CD4-positive, alpha-beta T cell treated with Interleukin-2 at 100 ng/mL for 4 hours (primary cell): ENCODE measurements around the gene ARPP21.

Experiments
- DNase-seq: peaks from one replicate; pipeline ENCODE4 v3.0.0-alpha.2; 2020; ENCODE audit warnings: low spot score

Gene ARPP21

DNA sequence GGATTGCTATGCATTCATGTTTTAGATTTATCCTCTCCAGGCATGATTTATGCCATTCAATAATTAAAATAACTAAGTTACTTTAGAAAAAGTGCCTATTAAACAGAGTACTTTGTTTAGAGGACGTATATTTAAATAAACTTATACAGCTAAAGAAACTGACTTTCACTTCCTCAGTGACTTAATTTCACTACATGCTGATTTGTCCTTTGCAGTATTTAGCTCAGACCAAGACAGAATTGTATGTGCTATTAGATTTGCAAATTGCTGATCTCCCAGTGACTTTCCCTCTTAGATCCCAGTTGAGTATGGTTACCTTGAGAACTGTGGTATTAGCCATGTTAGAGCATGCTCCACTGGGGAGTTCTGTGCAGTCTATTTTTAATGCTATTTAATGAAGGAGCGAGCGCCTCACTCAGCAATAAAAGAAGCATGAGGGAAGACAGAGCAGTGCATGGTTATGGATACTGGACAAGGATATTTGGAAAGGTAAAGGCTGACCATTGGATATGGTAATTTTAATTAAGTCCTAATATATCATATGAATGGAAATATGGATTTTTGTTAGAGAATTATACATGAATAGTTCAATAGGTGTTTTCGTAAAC is 2.7 kb downstream of the ARPP21 start:
- no peak for DNase-seq

DNA sequence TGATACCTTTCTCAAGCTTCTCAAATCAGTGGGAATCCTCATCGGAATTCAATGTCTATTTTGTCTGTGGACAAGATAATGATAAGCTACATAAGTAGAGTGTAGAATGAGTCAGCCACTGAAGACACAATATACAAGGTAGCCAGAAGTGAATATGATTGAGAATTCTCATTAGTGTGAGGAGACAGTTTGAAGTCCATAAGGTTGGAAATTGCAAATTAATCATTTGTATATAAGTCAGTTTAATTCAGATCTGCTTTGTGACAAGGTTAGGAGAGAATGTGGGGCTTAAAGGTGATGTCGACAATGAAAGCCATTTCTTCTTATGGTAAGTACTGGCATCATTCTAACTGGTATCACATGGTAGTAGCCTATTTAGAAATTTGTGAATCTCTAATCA is 4.2 kb downstream of the ARPP21 start:
- DNase-seq = no peak

DNA sequence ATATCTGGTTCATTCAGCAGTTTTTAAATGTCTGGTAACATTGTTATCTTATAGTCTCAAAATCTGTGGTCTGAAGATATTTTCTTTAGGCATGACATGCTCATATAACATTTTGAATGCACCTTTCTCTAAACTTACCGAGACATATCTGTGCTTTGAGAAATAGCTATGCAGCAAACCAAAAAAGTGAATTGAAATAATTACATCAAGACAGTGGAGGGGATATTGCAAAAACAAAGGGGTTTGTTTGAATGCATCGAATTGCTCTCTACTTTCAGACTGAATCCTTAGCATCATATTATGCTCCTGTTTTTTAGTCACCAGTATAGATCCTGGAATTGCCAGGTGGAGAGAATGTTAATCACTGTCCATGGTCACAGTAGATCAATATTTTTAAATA is 5.1 kb downstream of the ARPP21 start:
- DNase-seq = no peak

DNA sequence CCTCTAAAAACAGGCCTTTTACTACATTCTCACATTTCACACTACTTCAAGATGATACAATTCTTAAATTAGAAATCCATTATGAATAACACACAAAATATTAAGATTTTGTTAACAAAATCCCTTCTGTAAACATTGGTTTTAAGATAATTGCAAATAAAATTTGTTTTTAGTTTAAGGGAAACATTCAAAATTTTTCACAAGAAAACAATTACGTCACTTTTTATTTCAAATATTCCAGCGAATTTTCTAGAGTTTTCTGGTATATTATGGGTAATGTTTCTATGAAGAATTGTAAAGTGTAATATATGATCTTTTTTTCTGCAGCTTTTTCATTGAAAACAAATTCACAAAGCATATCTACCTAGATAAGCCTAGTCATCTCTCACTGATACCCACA is 5.9 kb downstream of the ARPP21 start:
- no peak for DNase-seq

DNA sequence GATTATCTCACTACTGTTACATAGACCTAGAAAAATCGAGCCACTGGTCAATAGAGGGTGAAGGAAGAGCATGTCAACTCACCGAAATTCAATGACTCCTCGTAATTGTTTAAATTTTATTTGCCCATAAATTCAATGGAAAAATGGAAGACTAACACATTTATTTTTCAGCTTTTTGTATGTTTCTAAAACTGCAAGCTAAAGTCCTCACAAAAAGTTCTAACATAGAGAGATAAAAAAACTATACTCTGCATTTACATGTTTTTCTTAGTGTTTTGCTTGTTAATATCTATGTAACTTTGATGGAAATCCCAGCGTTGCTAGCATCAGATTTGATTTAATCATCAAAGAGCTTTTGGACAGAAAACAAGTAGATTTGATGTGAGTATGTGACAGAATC is 6.8 kb downstream of the ARPP21 start:
- DNase-seq = no peak

DNA sequence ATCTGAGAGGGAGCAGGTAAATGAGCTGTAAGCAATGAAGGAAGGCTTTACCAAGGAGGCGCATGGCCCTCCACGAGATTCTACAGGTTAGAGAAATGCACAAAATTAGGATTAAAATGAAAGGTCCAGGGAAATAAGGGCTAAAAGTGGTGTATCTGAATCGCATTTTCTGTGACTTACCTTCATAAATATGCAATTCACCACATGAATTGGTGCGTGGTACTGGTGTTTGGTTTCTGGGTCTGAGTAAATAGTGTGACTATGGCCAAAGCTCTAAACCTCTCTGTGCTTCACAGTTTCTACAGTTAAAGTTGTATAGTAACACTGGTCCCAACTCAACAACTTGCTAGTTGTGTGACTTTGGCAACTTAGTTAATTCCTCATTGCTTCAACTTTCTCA is 8.1 kb downstream of the ARPP21 start:
- no peak for DNase-seq

DNA sequence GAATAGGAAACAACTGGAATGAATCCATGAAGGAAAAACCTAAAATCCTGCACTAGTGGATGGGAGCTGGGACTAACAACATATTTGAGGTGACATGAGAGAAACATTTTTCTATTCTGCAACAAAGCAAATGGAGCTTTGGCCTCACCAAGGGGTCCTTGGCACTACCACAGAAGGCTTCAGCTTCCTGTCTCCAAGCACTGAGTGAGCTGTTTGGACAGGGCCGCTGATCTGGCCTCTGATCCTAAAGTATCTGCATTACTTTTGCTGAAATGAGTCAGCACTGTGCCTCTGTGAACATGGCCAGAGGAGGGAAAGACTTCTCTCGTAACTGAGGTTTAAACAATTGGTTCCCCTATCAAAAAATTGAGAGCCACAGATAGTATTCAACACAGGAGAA is 9.0 kb downstream of the ARPP21 start:
- no peak for DNase-seq

DNA sequence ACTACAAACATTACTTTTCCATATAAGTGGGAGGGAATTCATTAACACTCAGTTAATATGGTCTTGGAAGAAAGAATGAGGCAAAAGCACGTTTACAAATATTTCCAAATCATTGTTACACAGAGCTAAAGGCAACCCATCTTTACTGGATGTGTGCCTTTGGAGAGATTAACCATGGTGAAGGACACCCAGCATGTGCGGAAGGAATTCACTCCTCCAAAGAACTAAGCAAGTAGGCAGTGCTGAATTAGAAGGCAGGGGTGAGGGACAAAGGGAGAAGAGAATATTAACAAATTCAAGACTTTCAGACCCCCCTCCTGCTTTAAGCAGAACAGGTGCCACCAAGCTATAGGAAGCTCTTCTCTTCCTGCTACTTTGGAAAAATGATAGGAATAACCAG is 10.1 kb downstream of the ARPP21 start:
- no peak for DNase-seq

DNA sequence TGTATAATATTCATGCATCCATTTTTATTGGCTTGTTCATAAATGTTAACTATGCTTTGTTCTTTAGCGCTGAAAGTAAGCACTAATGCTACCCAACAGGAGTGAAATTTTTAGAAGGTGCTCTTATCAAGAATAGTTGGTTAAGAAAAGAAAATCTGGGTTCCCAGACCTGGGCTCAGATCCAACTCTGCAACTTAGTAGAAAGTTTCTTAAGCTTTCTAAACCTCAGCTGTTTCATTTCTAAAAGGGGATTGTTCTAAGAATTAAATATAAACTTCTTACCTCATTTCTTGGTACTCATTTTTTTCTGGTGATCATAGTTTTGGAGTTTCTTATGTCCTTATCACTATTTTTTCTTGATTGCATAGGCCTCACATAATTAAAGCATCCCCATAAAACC is 12.1 kb downstream of the ARPP21 start:
- no peak for DNase-seq

DNA sequence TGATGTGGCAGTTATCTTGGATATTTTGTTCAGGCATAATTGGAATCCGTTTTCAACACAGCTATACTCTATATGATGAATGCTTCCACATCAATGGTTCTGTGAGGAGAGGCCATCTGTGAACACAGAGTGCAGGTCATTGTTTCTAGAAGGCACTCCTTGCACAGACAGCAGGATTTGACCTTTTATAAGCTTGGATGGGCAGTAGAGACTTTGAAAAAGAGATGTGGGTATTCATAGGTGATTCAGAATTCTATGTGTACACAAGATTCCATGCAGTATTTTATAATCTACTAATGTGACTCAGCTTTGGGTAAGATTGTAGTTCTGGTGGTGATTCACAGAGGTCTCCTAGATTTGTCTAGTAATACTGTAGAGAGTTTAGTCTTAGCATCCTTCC is 12.5 kb downstream of the ARPP21 start:
- DNase-seq = no peak

DNA sequence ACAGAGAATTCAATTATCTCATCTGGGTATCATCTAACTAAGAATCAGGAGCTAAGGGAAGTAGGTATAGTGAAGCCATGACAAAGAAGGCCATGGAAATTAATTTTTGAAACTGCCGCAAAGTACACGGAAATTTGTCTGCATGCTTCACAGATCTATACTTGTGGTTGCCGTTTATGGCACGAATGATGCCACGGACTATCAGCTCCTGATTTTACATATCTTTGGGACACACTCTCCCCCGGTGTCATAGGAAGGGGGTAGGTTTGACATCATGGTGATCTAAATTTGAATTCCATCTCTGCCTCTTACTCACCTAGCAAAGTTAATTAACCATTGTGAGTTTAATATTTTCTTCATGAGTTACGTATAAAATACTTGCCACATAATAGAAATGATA is 14.0 kb downstream of the ARPP21 start:
- no peak for DNase-seq

DNA sequence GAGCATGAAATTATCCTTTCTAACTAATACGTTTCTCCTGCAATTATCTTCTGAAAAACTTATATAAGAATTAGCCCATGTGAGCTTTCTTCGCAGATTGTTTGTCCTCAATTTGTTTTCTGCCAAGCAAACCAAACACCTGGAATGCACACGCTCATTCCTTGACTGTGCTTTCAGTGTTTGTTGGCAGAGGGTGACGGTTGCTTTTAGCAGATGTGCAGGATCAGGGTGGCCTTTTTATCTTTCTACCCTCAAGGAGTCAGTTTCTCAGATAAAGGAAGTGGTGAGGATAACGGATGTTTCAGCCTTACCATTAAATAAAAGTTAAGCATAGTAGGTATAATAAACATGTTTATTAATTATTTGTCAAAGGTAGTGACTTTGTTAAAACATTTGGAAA is 15.2 kb downstream of the ARPP21 start:
- DNase-seq = no peak

DNA sequence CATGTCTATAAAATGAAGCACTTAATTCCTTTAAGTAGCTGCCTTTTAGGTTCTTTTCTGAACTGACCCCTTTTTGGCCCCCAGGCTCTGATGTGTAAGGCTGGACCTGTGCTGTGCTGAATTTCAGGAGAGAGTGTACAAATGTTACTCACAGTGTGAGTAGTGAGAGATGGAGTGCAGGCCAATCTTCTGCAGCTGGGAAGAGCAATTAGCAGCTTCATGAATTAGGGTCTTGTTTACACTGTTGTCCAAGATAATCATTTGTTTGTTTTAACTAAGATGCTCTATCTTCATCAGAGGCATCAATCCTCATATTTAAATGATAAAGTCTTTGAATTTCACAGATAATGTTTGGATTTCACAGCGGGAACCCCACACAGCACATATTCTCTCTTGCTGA is 19.4 kb downstream of the ARPP21 start:
- no peak for DNase-seq

DNA sequence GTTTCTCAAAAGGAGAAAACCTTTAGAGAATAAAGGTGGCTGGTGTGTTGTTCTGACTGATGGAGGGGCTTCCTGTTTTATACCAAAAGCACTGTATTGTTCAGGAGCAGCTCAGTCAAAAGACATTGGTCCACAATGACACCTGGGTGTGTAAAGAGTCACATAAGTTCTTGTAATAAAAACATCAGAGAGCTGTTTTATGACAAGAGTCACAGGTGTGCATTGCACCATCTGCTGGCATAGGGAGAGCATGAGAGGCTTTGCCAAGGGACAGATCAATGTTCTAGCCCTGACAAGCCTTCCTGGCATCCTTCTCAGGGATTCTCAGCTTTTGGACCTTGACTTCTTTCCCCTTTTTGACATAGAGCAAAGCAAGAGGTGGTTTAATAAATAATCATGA is 20.4 kb downstream of the ARPP21 start:
- no peak for DNase-seq

DNA sequence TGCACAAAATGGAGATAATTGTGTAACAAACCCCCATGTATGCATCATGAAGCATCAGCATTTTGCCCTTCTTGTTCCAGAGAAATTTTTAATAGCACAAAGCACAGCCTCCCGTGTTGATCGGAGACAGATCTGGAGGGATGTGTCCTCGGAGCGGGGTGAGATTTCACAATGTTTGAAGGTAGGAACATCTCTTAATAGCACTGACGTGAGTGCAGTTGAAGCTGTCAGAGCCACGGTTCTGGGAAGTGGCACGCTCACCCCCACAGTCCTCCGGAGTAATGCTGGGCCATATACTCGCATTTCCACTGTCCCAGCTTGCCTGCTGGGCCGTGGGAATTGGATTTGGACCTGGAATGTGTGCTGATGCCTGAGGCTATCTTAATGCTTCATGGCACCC is 24.1 kb downstream of the ARPP21 start:
- no peak for DNase-seq

DNA sequence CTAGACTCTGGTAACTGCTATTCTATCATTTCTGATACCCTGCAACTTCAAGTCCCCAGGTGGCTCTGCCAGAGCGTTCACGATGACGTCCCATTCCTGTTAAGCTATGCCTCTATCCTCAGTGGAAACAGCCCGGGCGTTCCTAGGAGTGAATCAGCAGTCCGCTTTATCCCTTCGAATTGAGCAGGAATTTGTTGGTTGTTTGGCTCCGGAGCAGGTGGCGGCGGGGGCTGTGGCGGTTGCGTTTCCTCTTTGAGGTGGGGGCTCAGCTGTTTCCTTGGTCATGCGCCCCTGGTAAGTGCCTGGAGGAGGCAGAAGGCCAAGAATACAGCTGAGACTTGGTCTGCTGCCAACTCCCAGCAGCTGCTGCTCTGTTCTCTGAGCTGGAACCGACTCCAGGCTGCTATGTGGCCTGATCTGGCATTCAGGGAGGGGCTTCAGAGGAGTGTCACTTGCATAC is 25.2 kb downstream of the ARPP21 start:
- no peak for DNase-seq

DNA sequence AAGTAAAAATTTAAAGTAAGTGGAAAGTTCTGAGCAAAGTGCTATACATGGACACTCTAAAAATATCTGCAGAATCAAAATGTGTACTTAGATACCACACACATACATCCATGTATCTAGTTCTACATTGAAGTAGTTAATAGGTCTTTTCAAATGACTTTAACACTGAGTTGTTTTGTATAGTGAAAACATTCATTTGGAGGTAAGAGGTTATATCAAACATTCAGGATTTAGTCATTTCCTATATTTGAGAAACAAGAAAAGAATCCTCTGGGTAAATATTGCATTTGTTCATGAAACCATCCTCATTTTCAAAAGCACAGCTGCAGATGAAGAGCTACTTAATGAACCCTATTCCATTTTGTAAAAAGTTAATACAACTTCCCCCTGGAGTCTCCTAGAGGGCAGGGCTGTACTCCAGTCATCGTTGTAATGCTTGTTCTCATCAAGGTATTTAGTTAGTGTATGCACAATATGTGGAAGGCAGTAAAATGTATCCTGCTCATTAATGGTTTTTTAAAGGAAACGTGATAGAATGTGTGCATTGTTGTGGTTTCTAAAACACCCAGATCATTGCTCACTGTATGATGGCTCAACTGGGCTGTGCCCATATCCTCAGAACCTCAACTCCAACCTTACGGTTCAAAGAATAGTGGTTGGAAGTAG is 26.2 kb downstream of the ARPP21 start:
- no peak for DNase-seq

DNA sequence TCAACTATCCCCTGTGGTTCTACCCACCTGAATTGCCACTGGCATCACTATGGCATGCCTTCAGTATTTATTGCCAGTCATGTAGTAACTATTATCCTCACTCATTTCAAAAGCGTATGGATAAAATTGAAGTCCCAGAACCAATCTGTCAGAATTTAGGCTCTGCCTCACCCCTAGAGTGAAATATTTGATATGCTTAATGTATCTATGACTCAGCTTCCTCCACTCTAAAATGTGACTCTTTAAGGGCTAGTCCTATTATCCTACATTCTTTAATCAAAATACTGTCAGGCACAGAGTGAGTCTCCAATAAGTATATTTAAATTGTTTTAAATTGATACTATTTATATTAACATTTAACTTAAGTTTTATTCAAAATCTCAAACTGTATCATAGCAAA is 27.6 kb downstream of the ARPP21 start:
- DNase-seq = no peak

DNA sequence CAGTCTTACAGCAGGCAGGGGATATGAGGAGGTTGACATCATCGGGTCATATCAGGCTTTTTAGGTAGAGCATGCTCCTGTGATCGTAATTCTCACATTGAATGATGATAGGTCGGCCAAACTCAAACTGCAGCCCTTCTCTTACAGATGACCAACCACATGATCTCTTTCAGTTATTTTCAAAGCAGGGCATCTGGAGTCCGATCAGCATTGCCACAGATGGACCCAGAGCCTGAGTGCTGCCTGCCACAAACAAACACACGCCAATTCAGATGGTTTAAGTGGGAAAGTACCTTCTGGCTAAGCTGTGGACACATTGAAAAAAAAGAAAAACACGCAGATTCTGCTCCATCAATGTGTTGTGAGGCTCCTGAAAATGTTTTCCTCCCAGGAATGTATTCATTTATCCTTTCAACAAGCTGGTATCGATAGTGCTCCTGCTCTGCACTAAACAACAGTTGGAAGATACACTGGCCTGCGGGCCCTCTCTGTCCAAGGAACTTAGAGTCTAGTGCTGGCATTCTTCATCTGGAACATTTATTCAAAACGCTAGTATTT is 31.2 kb downstream of the ARPP21 start:
- no peak for DNase-seq

DNA sequence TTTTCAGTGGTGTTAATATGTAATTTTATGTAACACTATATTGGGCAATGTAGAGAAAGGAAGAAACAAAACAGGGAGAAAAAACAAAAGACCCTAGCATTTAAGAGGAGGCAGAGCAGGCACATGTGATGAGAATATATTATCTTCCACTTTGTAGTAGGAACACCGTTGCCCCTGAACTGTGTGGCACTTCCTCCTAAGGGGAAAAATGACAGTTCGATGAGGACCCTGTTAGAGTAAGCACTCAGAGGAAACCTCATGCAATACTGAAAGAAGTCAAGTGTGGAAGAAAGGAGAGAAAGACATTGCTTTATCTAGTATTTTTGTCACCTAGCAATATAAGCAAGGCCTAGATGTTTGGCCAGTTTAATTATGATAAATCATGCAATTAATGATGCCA is 32.2 kb downstream of the ARPP21 start:
- DNase-seq = no peak

DNA sequence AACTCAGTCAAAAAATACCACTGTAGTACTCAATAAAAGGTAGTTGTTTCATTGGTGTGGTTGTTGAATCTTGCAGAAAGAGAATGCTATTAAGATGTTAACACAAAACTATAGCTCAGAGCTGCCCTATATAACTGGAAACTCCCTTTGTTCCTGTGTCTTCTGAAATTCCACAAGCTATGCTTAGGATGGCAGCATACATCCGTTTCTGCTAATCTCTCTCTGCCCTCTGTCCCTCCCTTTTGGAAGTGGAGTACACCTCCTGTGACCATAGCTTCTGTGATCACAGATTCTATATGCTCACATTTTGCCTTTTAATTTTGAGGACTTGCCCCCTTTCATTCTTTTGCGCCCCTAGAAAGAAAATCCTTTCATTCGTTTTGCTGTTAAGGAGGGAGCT is 33.7 kb downstream of the ARPP21 start:
- DNase-seq = no peak

DNA sequence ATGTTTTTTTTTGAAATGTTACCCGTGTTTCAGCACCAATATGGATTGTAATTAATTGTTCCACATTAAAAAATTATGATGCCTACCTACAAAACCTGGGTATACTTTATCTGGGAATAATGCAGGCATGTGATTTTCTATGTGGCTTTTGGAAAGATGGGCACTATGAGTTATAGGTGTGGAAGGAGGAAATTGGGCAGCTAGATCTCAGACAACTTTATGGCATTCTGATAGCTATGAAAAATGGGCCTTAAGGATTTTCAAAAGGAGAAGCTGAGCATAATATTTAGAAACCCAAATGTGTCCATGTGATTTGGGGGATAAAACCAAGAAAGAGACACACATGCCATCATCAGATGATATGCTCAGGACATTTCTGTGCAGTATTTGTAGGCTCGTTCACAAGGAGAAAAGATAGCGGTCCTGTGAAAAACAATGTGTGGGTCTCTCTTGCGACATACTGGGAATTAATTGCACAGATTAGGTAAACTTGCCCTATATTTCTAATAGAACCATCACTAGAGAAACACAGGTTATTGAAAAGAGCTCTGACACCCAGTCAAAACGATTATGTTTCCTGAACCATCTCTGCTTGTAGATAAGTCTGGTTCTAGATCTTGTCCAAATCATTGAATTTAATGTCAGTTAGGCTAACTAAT is 35.3 kb downstream of the ARPP21 start:
- no peak for DNase-seq

DNA sequence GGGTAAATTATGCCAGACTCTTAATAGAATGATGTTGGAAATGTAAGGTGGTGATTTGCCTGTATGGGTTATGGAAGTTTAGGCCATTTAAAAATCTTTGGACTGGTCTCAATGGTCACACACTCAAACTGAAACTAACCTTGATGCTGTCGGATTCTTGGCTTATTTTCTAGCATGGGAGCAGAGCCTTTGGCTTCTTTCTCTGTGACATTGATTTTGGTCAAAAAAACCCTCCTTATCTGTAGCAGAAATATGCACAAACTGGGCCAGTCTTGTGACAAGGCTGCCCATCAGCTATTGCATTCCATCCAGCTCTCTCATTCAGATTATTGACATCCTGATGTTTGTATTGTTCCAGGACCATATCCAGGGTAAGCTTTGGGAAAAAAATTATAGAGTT is 35.9 kb downstream of the ARPP21 start:
- DNase-seq = no peak

DNA sequence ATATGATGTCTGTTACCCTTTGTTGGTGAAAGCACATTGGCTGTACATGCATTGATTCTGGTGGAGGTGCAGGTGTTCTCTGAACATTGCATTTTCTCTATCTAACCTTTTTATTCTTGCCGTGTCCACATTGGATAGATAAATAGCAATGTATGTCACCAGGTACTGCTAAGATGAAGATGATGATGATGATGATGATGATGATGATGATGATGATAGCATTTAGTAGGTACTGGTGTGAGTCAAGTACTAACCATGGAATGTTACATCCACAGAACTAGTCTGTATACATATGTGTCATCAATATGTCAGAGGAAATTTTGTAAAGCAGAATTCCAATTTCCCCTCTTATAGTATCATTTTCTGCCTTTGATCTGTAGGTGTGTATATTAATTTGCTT is 36.3 kb downstream of the ARPP21 start:
- no peak for DNase-seq
